WTC11 (cell line): ENCODE data around the gene USP43. TPM values are rescaled to one million over a fixed set of nuclear protein-coding genes. Genes with fewer than 3 reads are reported as not detected.

ENCODE experiments used
- ATAC-seq: fragments of 200-7000 bp; cut with Tn5 transposase; 2 replicates; pipeline ENCODE4 v1.10.0; 2021; ENCODE audit warnings: mild to moderate bottlenecking, moderate library complexity
- CTCF ChIA-PET: fragments of 300-600 bp; sonication (Branson Sonifier 250); formaldehyde crosslinking; loops from one replicate; lab custom pipeline; 2021; ENCODE audit warnings: antibody characterized with exemption; lab: Charles Lee
- POLR2A ChIA-PET: fragments of 350-600 bp; sonication (Branson Sonifier 250); formaldehyde crosslinking; loops from one replicate; lab custom pipeline; 2021; ENCODE audit warnings: antibody characterized with exemption; lab: Charles Lee
- DNase-seq: peaks from one replicate; pipeline ENCODE4 v3.0.0; 2021; ENCODE audit warnings: low spot score
- H3K27ac Mint-ChIP-seq: 2 replicates; pipeline ENCODE4 v1.8.0; 2021; ENCODE audit warnings: mixed read lengths
- H3K27me3 Mint-ChIP-seq: 2 replicates; pipeline ENCODE4 v1.8.0; 2021; ENCODE audit warnings: low read depth, mild to moderate bottlenecking, moderate library complexity, mixed read lengths
- H3K36me3 Mint-ChIP-seq: 2 replicates; pipeline ENCODE4 v1.8.0; 2021; ENCODE audit warnings: mixed read lengths
- H3K4me1 Mint-ChIP-seq: 2 replicates; pipeline ENCODE4 v1.8.0; 2022; ENCODE audit warnings: mixed read lengths
- H3K4me3 Mint-ChIP-seq: 2 replicates; pipeline ENCODE4 v1.8.0; 2021; ENCODE audit warnings: mild to moderate bottlenecking, moderate library complexity, mixed read lengths
- H3K9me3 Mint-ChIP-seq: 2 replicates; pipeline ENCODE4 v1.8.0; 2021; ENCODE audit warnings: mixed read lengths
- ELF4 ChIP-seq: sonication (generic); formaldehyde crosslinking; IDR thresholded peaks from 2 replicates; pipeline ENCODE4 v1.8.1; 2022; ENCODE audit warnings: low read depth, mild to moderate bottlenecking, moderate library complexity, missing genetic modification reagents
- HMGA2 ChIP-seq: fragments of 250-450 bp; sonication (Bioruptor Pico); IDR thresholded peaks from 2 replicates; pipeline ENCODE4 v1.4.0; 2021; ENCODE audit warnings: mild to moderate bottlenecking, moderate library complexity
- KAT7 ChIP-seq: sonication (generic); formaldehyde crosslinking; IDR thresholded peaks from 2 replicates; pipeline ENCODE4 v1.8.1; 2023; ENCODE audit warnings: missing genetic modification reagents, mild to moderate bottlenecking, borderline replicate concordance
- NFATC4 ChIP-seq: fragments of 250-450 bp; sonication (Bioruptor Pico); IDR thresholded peaks from 2 replicates; pipeline ENCODE4 v1.9.0; 2021; ENCODE audit warnings: mild to moderate bottlenecking
- NFYB ChIP-seq: sonication (generic); formaldehyde crosslinking; conservative IDR thresholded peaks from 2 replicates; pipeline ENCODE4 v1.8.0; 2022; ENCODE audit warnings: low read depth, missing genetic modification reagents
- RELA ChIP-seq: sonication (generic); formaldehyde crosslinking; IDR thresholded peaks from 2 replicates; pipeline ENCODE4 v1.8.1; 2022; ENCODE audit warnings: missing genetic modification reagents, mild to moderate bottlenecking, borderline replicate concordance
- ZBTB21 ChIP-seq: sonication (generic); formaldehyde crosslinking; IDR thresholded peaks from 2 replicates; pipeline ENCODE4 v1.8.1; 2023; ENCODE audit warnings: mild to moderate bottlenecking, missing genetic modification reagents, borderline replicate concordance
- ZNF232 ChIP-seq: sonication (generic); formaldehyde crosslinking; IDR thresholded peaks from 2 replicates; pipeline ENCODE4 v1.8.0; 2022; ENCODE audit warnings: mild to moderate bottlenecking, missing genetic modification reagents
- ZNF671 ChIP-seq: fragments of 250-450 bp; sonication (Bioruptor Pico); IDR thresholded peaks from 2 replicates; pipeline ENCODE4 v1.8.0; 2021; ENCODE audit warnings: mild to moderate bottlenecking
- total RNA-seq: library from RNA; stranded (reverse); gene quantifications from 3 replicates; pipeline ENCODE4 v1.2.3, GENCODE V29; 2021
- TF ChIP-seq, protein P1 (sequence below): fragments of 250-450 bp; sonication (Bioruptor Pico); IDR thresholded peaks from 2 replicates; pipeline ENCODE4 v1.9.0; 2021; ENCODE audit warnings: mild to moderate bottlenecking, borderline replicate concordance
- TF ChIP-seq, protein P2 (sequence below): sonication (generic); formaldehyde crosslinking; IDR thresholded peaks from 2 replicates; pipeline ENCODE4 v1.8.1; 2023; ENCODE audit warnings: mild to moderate bottlenecking, moderate library complexity, missing genetic modification reagents
- TF ChIP-seq, protein P3 (sequence below): sonication (generic); formaldehyde crosslinking; IDR thresholded peaks from 2 replicates; pipeline ENCODE4 v1.8.1; 2022; ENCODE audit warnings: mild to moderate bottlenecking, moderate library complexity, missing genetic modification reagents
- TF ChIP-seq, protein P4 (sequence below): sonication (generic); formaldehyde crosslinking; IDR thresholded peaks from 2 replicates; pipeline ENCODE4 v1.8.0; 2022; ENCODE audit warnings: mild to moderate bottlenecking, missing genetic modification reagents
- TF ChIP-seq, protein P5 (sequence below): fragments of 250-450 bp; sonication (Bioruptor Pico); IDR thresholded peaks from 2 replicates; pipeline ENCODE4 v2.1.2; 2022; ENCODE audit warnings: mild to moderate bottlenecking, moderate library complexity

USP43 gene
- total RNA-seq, 1 experiment from 2014 or later, result 8.6 TPM

DNA sequence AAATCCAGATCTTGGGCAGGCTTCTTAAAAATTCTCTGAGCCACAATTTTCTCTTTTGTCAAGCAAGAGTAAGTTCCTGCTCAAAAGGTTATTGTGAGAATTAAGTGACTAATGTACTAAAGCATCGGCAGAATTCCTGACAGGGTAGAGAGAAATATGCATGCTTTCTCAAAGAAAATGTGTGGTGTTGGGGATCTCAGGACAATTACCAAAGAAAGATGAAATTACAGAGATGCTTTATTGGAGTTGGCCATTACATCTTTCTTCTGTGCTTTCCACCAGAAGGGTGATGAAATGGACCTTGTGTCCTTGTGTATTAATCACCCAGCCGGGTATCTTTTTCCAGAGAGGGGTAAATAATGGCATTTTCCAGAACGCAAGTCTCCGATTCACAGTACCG lies 1.7 kb upstream of the USP43 start:
- Mint-ChIP-seq H3K9me3 (peaks cover 5% of the 10 kb centered on the region), H3K4me1 (peaks cover 37% of the 10 kb centered on the region), H3K27ac (no peak overlapping the region), H3K4me3 (no peak overlapping the region), H3K27me3 (peaks cover 12% of the 10 kb centered on the region), H3K36me3 (no peaks in the 10 kb centered on the region)
- DNase-seq (no peak), ATAC-seq (no peak)
- CTCF ChIA-PET, result no interaction called here
- POLR2A ChIA-PET, result no interaction called here
- no peak for TF ChIP-seq ZNF232 (CRISPR knock-in tag)
- TF ChIP-seq NFYB (CRISPR knock-in tag), result no peak
- TF ChIP-seq, protein P1, sequence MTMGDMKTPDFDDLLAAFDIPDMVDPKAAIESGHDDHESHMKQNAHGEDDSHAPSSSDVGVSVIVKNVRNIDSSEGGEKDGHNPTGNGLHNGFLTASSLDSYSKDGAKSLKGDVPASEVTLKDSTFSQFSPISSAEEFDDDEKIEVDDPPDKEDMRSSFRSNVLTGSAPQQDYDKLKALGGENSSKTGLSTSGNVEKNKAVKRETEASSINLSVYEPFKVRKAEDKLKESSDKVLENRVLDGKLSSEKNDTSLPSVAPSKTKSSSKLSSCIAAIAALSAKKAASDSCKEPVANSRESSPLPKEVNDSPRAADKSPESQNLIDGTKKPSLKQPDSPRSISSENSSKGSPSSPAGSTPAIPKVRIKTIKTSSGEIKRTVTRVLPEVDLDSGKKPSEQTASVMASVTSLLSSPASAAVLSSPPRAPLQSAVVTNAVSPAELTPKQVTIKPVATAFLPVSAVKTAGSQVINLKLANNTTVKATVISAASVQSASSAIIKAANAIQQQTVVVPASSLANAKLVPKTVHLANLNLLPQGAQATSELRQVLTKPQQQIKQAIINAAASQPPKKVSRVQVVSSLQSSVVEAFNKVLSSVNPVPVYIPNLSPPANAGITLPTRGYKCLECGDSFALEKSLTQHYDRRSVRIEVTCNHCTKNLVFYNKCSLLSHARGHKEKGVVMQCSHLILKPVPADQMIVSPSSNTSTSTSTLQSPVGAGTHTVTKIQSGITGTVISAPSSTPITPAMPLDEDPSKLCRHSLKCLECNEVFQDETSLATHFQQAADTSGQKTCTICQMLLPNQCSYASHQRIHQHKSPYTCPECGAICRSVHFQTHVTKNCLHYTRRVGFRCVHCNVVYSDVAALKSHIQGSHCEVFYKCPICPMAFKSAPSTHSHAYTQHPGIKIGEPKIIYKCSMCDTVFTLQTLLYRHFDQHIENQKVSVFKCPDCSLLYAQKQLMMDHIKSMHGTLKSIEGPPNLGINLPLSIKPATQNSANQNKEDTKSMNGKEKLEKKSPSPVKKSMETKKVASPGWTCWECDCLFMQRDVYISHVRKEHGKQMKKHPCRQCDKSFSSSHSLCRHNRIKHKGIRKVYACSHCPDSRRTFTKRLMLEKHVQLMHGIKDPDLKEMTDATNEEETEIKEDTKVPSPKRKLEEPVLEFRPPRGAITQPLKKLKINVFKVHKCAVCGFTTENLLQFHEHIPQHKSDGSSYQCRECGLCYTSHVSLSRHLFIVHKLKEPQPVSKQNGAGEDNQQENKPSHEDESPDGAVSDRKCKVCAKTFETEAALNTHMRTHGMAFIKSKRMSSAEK (CRISPR knock-in tag), result no peak

DNA sequence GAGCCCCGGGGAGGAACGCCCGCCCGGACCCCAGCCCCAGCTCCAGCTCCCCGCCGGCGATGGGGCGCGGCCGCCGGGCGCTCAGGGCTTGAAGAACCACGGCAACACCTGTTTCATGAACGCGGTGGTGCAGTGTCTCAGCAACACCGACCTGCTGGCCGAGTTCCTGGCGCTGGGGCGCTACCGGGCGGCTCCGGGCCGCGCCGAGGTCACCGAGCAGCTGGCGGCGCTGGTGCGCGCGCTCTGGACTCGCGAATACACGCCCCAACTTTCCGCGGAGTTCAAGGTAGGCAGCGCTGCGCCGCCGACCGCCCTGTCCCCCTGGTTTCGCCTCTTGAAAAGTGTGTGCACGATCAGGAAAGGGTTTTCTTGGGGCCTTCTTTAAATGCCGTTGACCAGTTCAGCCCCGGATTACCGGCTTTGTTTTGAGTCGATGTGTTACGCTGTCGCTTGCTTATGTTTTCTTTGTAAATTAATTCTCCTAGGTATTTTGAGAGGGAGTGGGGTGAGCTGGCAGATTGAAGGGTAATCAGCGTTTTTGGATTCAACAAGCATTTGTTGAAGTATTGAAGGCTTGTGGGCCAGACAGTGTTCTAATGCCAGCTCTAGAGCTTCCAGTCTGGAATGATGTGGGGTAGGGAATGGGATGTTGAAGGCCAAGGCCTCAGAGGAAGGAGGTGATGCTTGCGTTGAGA lies 681 bp downstream of the USP43 start:
- H3K27ac Mint-ChIP-seq, result peak overlapping the region; percentile 83
- ChIA-PET CTCF (interaction anchor here (1.1 to 2.5 kb wide), 5 partner anchors 9 to 99 kb away, joined by 4 to 21 read pairs (median 7); partner anchors contain the start of genes CFAP52 and STX8), POLR2A (interaction anchor here (0.7 to 1.1 kb wide), 3 partner anchors 13 to 69 kb away, joined by 3 to 5 read pairs (median 4); no protein-coding TSS in a partner anchor)
- peak overlapping the region; percentile 93 for H3K4me3 Mint-ChIP-seq
- no peaks in the 10 kb centered on the region for H3K36me3 Mint-ChIP-seq
- DNase-seq, result peak; percentile 74
- H3K9me3 Mint-ChIP-seq, result no peaks in the 10 kb centered on the region
- peak; percentile 33 for ATAC-seq
- H3K27me3 Mint-ChIP-seq, result peaks cover 12% of the 10 kb centered on the region
- TF ChIP-seq RELA (CRISPR knock-in tag), result peak; percentile 75; the same call in 1 of the 2 replicates
- 0 out of 2 replicates have a peak, but pooled peaks have one; percentile 17 for TF ChIP-seq KAT7 (CRISPR knock-in tag)
- TF ChIP-seq, protein P2, sequence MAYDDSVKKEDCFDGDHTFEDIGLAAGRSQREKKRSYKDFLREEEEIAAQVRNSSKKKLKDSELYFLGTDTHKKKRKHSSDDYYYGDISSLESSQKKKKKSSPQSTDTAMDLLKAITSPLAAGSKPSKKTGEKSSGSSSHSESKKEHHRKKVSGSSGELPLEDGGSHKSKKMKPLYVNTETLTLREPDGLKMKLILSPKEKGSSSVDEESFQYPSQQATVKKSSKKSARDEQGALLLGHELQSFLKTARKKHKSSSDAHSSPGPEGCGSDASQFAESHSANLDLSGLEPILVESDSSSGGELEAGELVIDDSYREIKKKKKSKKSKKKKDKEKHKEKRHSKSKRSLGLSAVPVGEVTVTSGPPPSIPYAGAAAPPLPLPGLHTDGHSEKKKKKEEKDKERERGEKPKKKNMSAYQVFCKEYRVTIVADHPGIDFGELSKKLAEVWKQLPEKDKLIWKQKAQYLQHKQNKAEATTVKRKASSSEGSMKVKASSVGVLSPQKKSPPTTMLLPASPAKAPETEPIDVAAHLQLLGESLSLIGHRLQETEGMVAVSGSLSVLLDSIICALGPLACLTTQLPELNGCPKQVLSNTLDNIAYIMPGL (CRISPR knock-in tag), result no peak
- peaks cover 41% of the 10 kb centered on the region for H3K4me1 Mint-ChIP-seq

DNA sequence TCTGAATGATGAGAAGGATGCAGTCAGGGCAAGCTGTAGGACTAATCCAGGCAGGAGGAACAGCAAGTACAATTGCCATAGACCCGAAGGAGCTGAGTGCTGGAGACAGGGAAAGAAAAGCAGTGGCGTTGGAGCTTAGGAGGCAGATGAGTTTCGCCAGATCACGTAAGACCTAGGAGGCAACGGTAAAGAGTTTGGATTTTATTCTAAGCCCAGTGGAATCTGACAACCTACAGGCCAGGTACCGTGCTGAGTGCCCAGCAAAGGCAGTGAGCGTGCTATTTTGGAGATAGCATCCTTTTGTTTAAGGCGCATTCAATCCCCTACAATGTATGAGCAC lies 1.2 kb downstream of the USP43 start:
- no peak for ATAC-seq
- Mint-ChIP-seq H3K27me3 (peaks cover 12% of the 10 kb centered on the region), H3K4me3 (peak overlapping the region; percentile 93), H3K4me1 (peaks cover 41% of the 10 kb centered on the region), H3K27ac (peak overlapping the region; percentile 83), H3K36me3 (no peaks in the 10 kb centered on the region), H3K9me3 (no peaks in the 10 kb centered on the region)
- POLR2A ChIA-PET, result interaction anchor here (1.1 kb wide), 1 partner anchor 69 kb away, joined by 5 read pairs; no protein-coding TSS in a partner anchor
- DNase-seq, result no peak
- no peak for TF ChIP-seq ZNF671 (CRISPR knock-in tag)
- TF ChIP-seq NFATC4 (CRISPR knock-in tag), result no peak
- no peak for TF ChIP-seq ZBTB21 (CRISPR knock-in tag)
- TF ChIP-seq HMGA2 (CRISPR knock-in tag), result no peak
- CTCF ChIA-PET, result interaction anchor here (1.1 to 2.5 kb wide), 5 partner anchors 9 to 99 kb away, joined by 4 to 21 read pairs (median 7); partner anchors contain the start of genes CFAP52 and STX8

DNA sequence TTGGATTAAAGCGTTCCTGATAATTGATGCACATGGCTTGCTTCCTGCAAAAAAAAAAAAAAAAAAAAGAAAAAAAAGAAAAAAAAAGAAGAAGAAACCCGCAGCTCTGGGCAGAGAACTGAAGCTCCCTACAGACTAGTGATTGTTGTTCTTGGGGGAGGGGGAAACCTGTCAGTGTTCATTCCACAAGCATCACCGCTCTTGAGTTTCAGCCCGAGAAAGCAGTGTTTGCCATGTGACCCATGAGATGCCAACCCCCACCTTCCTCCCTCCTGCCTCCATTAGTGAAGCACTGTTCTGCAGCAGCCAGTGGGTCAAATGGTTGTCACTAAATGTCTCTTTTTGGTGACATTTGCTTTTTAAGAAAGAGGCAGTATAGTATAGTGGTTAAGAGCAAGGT lies 1.7 kb downstream of the USP43 start:
- H3K36me3 Mint-ChIP-seq, result no peaks in the 10 kb centered on the region
- DNase-seq (no peak), ATAC-seq (no peak)
- no peaks in the 10 kb centered on the region for H3K9me3 Mint-ChIP-seq
- H3K4me3 Mint-ChIP-seq, result peak overlapping the region; percentile 93
- CTCF ChIA-PET, result interaction anchor here (0.6 to 2.5 kb wide), 5 partner anchors 10 to 81 kb away, joined by 3 to 21 read pairs (median 7); partner anchors contain the start of genes CFAP52 and STX8
- peaks cover 38% of the 10 kb centered on the region for H3K4me1 Mint-ChIP-seq
- H3K27me3 Mint-ChIP-seq, result peaks cover 12% of the 10 kb centered on the region
- POLR2A ChIA-PET, result no interaction called here
- no peak overlapping the region for H3K27ac Mint-ChIP-seq
- no peak for TF ChIP-seq ELF4 (CRISPR knock-in tag)
- TF ChIP-seq, protein P3, sequence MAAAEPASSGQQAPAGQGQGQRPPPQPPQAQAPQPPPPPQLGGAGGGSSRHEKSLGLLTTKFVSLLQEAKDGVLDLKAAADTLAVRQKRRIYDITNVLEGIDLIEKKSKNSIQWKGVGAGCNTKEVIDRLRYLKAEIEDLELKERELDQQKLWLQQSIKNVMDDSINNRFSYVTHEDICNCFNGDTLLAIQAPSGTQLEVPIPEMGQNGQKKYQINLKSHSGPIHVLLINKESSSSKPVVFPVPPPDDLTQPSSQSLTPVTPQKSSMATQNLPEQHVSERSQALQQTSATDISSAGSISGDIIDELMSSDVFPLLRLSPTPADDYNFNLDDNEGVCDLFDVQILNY, result no peak
- TF ChIP-seq, protein P4, sequence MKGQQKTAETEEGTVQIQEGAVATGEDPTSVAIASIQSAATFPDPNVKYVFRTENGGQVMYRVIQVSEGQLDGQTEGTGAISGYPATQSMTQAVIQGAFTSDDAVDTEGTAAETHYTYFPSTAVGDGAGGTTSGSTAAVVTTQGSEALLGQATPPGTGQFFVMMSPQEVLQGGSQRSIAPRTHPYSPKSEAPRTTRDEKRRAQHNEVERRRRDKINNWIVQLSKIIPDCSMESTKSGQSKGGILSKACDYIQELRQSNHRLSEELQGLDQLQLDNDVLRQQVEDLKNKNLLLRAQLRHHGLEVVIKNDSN (CRISPR knock-in tag), result peak; percentile 44; the same call in 1 of the 2 replicates
- TF ChIP-seq, protein P5, sequence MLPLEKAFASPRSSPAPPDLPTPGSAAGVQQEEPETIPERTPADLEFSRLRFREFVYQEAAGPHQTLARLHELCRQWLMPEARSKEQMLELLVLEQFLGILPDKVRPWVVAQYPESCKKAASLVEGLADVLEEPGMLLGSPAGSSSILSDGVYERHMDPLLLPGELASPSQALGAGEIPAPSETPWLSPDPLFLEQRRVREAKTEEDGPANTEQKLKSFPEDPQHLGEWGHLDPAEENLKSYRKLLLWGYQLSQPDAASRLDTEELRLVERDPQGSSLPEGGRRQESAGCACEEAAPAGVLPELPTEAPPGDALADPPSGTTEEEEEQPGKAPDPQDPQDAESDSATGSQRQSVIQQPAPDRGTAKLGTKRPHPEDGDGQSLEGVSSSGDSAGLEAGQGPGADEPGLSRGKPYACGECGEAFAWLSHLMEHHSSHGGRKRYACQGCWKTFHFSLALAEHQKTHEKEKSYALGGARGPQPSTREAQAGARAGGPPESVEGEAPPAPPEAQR, result no peak
- TF ChIP-seq HMGA2 (CRISPR knock-in tag), result no peak
